ENCODE data around the gene MRPL14. TPM values are rescaled to one million over a fixed set of nuclear protein-coding genes. Genes with fewer than 3 reads are reported as not detected.

The MRPL14 gene
- total RNA-seq, 1 donor from 2014 or later, result 40.4 TPM

DNA sequence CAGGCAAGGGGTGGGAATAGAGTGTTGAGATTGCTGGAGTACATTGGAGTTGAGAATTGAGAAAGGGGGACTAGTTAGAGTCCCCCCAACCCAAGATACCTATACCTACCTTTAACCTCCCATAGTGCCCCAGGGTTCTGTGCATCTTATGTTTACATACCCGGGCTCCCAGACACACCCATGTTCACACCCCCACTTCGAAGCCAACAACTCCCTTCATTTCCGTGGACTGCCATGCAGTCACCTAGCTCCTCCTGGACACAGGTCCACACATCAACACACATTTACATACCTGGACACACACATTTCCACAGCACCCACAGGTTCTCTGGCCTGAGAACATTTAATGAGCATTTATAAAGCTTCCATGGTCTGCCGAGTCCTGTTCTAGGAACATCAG lies 5.2 kb upstream of the MRPL14 start:
- Histone ChIP-seq H3K9me3 (ENCODE audit: low read depth) (no peaks in the 10 kb centered on the region), H3K79me2 (ENCODE audit: low read depth) (peaks cover 11% of the 10 kb centered on the region), H3K27me3 (no peaks in the 10 kb centered on the region), H3F3A (ENCODE audit: low read depth) (peaks cover 23% of the 10 kb centered on the region), H3K27ac (peak overlapping the region; percentile 65), H3K36me3 (no peaks in the 10 kb centered on the region), H3K4me1 (peaks cover 23% of the 10 kb centered on the region), H3K4me2 (no peak overlapping the region), H4K20me1 (ENCODE audit: low read depth) (peaks cover 4% of the 10 kb centered on the region), H3K9ac (no peak overlapping the region), H3K4me3 (no peak overlapping the region), H2AFZ (replicated peaks) (no peak overlapping the region)
- Mint-ChIP-seq H3K36me3 (peaks cover 2% of the 10 kb centered on the region), H3K27me3 (ENCODE audit: insufficient read depth, low read depth) (peaks cover 7% of the 10 kb centered on the region), H3K4me1 (peaks cover 53% of the 10 kb centered on the region), H3K27ac (peak overlapping the region; percentile 64), H3K4me3 (peak overlapping the region; percentile 38), H3K9me3 (no peaks in the 10 kb centered on the region)
- no peak for DNase-seq (ENCODE audit: low spot score)
- TF ChIP-seq EZH2 (IDR thresholded peaks at IDR 0.05) (no peak), EZH2phosphoT487 (IDR thresholded peaks at IDR 0.05) (no peak)
- TF ChIP-seq, protein P1, sequence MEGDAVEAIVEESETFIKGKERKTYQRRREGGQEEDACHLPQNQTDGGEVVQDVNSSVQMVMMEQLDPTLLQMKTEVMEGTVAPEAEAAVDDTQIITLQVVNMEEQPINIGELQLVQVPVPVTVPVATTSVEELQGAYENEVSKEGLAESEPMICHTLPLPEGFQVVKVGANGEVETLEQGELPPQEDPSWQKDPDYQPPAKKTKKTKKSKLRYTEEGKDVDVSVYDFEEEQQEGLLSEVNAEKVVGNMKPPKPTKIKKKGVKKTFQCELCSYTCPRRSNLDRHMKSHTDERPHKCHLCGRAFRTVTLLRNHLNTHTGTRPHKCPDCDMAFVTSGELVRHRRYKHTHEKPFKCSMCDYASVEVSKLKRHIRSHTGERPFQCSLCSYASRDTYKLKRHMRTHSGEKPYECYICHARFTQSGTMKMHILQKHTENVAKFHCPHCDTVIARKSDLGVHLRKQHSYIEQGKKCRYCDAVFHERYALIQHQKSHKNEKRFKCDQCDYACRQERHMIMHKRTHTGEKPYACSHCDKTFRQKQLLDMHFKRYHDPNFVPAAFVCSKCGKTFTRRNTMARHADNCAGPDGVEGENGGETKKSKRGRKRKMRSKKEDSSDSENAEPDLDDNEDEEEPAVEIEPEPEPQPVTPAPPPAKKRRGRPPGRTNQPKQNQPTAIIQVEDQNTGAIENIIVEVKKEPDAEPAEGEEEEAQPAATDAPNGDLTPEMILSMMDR (IDR thresholded peaks at IDR 0.05), result no peak

DNA sequence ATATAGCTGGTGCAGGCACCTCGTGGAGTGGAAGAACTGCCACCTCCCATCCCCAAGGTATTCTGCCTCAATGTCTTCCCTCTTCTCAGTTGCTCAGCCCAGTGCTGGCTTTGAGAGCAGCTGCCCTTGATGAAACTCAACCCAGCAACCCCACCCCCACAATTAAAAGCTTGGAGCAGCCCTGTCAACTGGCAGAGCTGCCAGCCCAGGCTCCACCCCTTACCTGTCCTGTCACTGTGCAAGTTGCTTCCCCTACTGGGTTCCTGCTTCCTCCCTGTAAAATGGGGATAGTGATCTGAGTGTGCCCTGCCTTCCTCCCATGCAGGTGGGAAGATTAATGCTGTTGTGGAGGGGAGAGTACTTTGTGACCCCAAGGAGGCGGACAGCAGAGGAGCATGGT lies 4.6 kb upstream of the MRPL14 start:
- H4K20me1 ChIP-seq (ENCODE audit: low read depth), result peaks cover 4% of the 10 kb centered on the region
- Mint-ChIP-seq H3K4me3 (peak overlapping the region; percentile 23), H3K9me3 (no peaks in the 10 kb centered on the region), H3K4me1 (peaks cover 53% of the 10 kb centered on the region), H3K36me3 (peaks cover 2% of the 10 kb centered on the region), H3K27ac (peak overlapping the region; percentile 64), H3K27me3 (ENCODE audit: insufficient read depth, low read depth) (peaks cover 7% of the 10 kb centered on the region)
- H3K27me3 ChIP-seq, result no peaks in the 10 kb centered on the region
- H3K9me3 ChIP-seq (ENCODE audit: low read depth), result no peaks in the 10 kb centered on the region
- no peak overlapping the region for H3K27ac ChIP-seq
- DNase-seq (ENCODE audit: low spot score), result no peak
- no peak for TF ChIP-seq EZH2phosphoT487 (IDR thresholded peaks at IDR 0.05)
- TF ChIP-seq EZH2 (IDR thresholded peaks at IDR 0.05), result no peak
- TF ChIP-seq, protein P1 (IDR thresholded peaks at IDR 0.05), result no peak
- peaks cover 15% of the 10 kb centered on the region for H3K79me2 ChIP-seq (ENCODE audit: low read depth)
- no peak overlapping the region for H3K4me3 ChIP-seq
- no peak overlapping the region for H3K9ac ChIP-seq
- H3K4me1 ChIP-seq, result peaks cover 23% of the 10 kb centered on the region
- peaks cover 23% of the 10 kb centered on the region for H3F3A ChIP-seq (ENCODE audit: low read depth)
- no peak overlapping the region for H3K4me2 ChIP-seq
- no peaks in the 10 kb centered on the region for H3K36me3 ChIP-seq
- H2AFZ ChIP-seq (replicated peaks), result no peak overlapping the region

DNA sequence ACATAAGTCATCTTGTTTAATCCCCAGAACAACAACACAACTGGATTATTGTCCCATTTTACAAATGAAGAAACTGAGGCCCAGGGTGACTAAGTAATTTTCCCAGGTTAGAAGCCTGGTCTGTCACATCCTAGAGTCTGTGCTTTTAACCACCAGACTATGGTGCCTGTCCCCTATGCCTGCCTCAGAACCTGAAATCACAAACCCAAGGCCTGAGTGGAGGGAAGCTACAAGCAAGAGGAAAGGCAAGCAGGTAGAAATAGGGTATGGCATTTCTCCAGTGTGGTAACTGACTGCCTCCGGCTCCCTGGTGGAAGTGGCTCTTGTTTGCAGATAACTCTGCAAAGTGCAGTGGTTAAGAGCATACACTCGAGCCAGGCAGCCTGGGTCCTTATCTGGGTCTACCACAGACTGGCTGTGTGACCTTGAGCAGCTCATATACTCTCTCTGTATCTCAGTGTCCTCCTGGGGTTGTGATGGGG lies 2.6 kb upstream of the MRPL14 start:
- Histone ChIP-seq H3K4me1 (peaks cover 39% of the 10 kb centered on the region), H3K9ac (no peak overlapping the region), H3K4me3 (no peak overlapping the region), H3F3A (ENCODE audit: low read depth) (peaks cover 22% of the 10 kb centered on the region), H2AFZ (replicated peaks) (no peak overlapping the region), H3K4me2 (no peak overlapping the region), H4K20me1 (ENCODE audit: low read depth) (peaks cover 24% of the 10 kb centered on the region), H3K9me3 (ENCODE audit: low read depth) (no peaks in the 10 kb centered on the region), H3K36me3 (no peaks in the 10 kb centered on the region), H3K27me3 (no peaks in the 10 kb centered on the region), H3K27ac (no peak overlapping the region), H3K79me2 (ENCODE audit: low read depth) (peaks cover 35% of the 10 kb centered on the region)
- Mint-ChIP-seq H3K36me3 (peaks cover 4% of the 10 kb centered on the region), H3K4me1 (peaks cover 56% of the 10 kb centered on the region), H3K27ac (no peak overlapping the region), H3K27me3 (ENCODE audit: insufficient read depth, low read depth) (peaks cover 8% of the 10 kb centered on the region), H3K9me3 (no peaks in the 10 kb centered on the region), H3K4me3 (peak overlapping the region; percentile 79)
- TF ChIP-seq EZH2phosphoT487 (IDR thresholded peaks at IDR 0.05) (no peak), EZH2 (IDR thresholded peaks at IDR 0.05) (no peak)
- TF ChIP-seq, protein P1 (IDR thresholded peaks at IDR 0.05), result no peak
- no peak for DNase-seq (ENCODE audit: low spot score)

Data from neural progenitor cell (in vitro differentiated cells).